ENCODE data around the gene EXOSC9. TPM values are rescaled to one million over a fixed set of nuclear protein-coding genes. Genes with fewer than 3 reads are reported as not detected.

EXOSC9 gene
- total and polyA plus RNA-seq, 2 of the 8 experiments (the other 6 are each of a cell fraction or from before 2014, with no cell fraction given), result 33.2 to 54.9 TPM

DNA sequence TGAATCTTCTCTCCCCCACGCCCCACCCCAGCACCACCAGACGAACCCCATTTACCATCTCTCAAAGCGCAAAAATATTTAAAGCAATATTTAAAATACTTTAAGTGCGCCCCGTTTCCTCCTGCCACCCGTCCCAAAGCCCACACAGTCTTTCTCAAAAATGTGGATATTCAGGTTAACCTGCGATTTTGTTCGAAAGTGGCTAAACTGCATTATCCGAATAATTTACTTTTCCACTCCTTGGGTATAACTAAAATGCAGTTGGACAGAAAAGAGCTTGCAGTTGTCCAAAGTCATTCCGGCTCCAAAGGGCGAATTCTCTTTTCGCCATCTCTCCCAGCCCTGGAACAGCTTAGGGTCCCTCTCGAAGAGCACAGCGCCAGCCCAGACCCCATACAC is 36.8 kb upstream of the EXOSC9 start (continued):
- TF ChIP-seq CHD7 (IDR thresholded peaks at IDR 0.05; ENCODE audit: insufficient replicate concordance, low read length), result no peak
- TF ChIP-seq RXRA (IDR thresholded peaks at IDR 0.05; ENCODE audit: insufficient read depth, low read depth, low read length), result no peak
- TF ChIP-seq HDAC6 (IDR thresholded peaks at IDR 0.05; ENCODE audit: low read depth, low read length), result no peak
- TF ChIP-seq TAF7 (optimal IDR thresholded peaks at IDR 0.05; ENCODE audit: borderline replicate concordance, low read depth, low read length), result no peak
- no peak for TF ChIP-seq YY1 (IDR thresholded peaks at IDR 0.05; ENCODE audit: low read depth, low read length)
- TF ChIP-seq SAP30 (IDR thresholded peaks at IDR 0.05; ENCODE audit: insufficient read depth, insufficient replicate concordance, low read length), result no peak
- TF ChIP-seq POU5F1 (IDR thresholded peaks at IDR 0.05; ENCODE audit: low read depth, low read length), result no peak
- no peak for TF ChIP-seq MAFK (IDR thresholded peaks at IDR 0.05; ENCODE audit: low read depth, low read length)
- no peak for TF ChIP-seq EGR1 (IDR thresholded peaks at IDR 0.05; ENCODE audit: borderline replicate concordance, low read depth, low read length)
- no peak for TF ChIP-seq CHD2 (IDR thresholded peaks at IDR 0.05; ENCODE audit: low read length)
- TF ChIP-seq GABPA (IDR thresholded peaks at IDR 0.05; ENCODE audit: borderline replicate concordance, insufficient read depth, low read length), result no peak
- TF ChIP-seq JUN (IDR thresholded peaks at IDR 0.05; ENCODE audit: low read depth, low read length), result no peak

Data from H1 (cell line).